Stomach (tissue), 9 donors: ENCODE data around the gene COA1. TPM values are rescaled to one million over a fixed set of nuclear protein-coding genes. Genes with fewer than 3 reads are reported as not detected.
A peak's percentile ranks its signal among the peaks of the same experiment; 100 is the strongest.

Experiments
- DNase-seq, 2 donors: peaks; one replicate each; pipeline versions ENCODE4 v3.0.0 to v3.0.0-alpha.2; 2013 to 2019
- H3K27ac ChIP-seq, 5 donors: fragments of 200-600 bp in 4 of 5; sonication (generic) in 4 of 5; one replicate each; pipeline ENCODE4 v1.5.1; 2013 to 2019; ENCODE audit warnings: mild to moderate bottlenecking in 1 of 5, moderate library complexity in 1 of 5
- H3K27me3 ChIP-seq, 3 donors: fragments of 200-600 bp; sonication (generic); one replicate each; pipeline ENCODE4 v1.5.1; 2017 to 2019; ENCODE audit warnings: mixed run types in 1 of 3
- H3K36me3 ChIP-seq, 4 donors: fragments of 200-600 bp; sonication (generic); 1 replicate in 3 of 4; 2 replicates in 1 of 4; pipeline ENCODE4 v1.5.1; 2016 to 2019
- H3K4me1 ChIP-seq, 4 donors: fragments of 200-600 bp; sonication (generic); one replicate each; pipeline ENCODE4 v1.5.1; 2016 to 2019
- H3K4me3 ChIP-seq, 4 donors: fragments of 200-600 bp; sonication (generic) in 3 of 4; one replicate each; pipeline ENCODE4 v1.5.1; 2016 to 2019; ENCODE audit warnings: mild to moderate bottlenecking in 1 of 4
- H3K9me3 ChIP-seq, 4 donors: fragments of 200-600 bp; sonication (generic); one replicate each; pipeline ENCODE4 v1.5.1; 2016 to 2019
- CTCF ChIP-seq, 7 experiments: fragments of 450-650 bp in 4 of 7; fragments of 200-600 bp in 3 of 7; sonication (generic) in 3 of 7; IDR thresholded peaks; one replicate each; pipeline ENCODE4 v1.5.1; 2016 to 2019; ENCODE audit warnings: antibody characterized with exemption in 7 of 7, control low read depth in 2 of 7, mild to moderate bottlenecking in 1 of 7
- EP300 ChIP-seq: sonication (generic); formaldehyde crosslinking; IDR thresholded peaks from one replicate; pipeline ENCODE4 v1.6.1; 2017; ENCODE audit warnings: antibody characterized with exemption
- POLR2A ChIP-seq, 4 donors: fragments of 450-650 bp; IDR thresholded peaks; one replicate each; pipeline ENCODE4 v1.6.1; 2016; ENCODE audit warnings: antibody characterized with exemption in 4 of 4, control low read depth in 2 of 4, mild to moderate bottlenecking in 1 of 4, moderate library complexity in 1 of 4
- POLR2AphosphoS5 ChIP-seq, 3 donors: sonication (generic); formaldehyde crosslinking; IDR thresholded peaks; one replicate each; pipeline ENCODE4 v1.6.1; 2016; ENCODE audit warnings: antibody characterized with exemption in 3 of 3
- WGBS, 5 donors: extraction: QIAGEN DNeasy Blood & Tissue Kit in 3 of 5; methylation state at CpG; one replicate each; pipeline versions ENCODE4 v1.1.5 to v1.1.7; 2013 to 2018; 5-methylcytosine and 5-hydroxymethylcytosine counted together
- intact Hi-C: fragments of 100-400 bp; cut with DNase I; formaldehyde crosslinking; loops from one replicate; pipeline ENCODE4 v1.15.1; 2023; ENCODE audit warnings: low total_unique reads
- polyA plus RNA-seq, 3 donors: library from polyadenylated mRNA; stranded (reverse); fragments of 200-250 nt; gene quantifications; one replicate each; pipeline ENCODE4 v1.2.3, GENCODE V29; 2013
- total RNA-seq, 5 donors: library from RNA; depleted of rRNA; stranded (reverse); fragments of >200 nt; gene quantifications; one replicate each; pipeline versions ENCODE4 v1.1.0 to v1.2.3, GENCODE V29; 2014 to 2016
- donor health status: healthy with polysubstance abuse.
- donor health status: Bipolar disorder and iron deficiency.
- donor health status: healthy.

Gene COA1
- total and polyA plus RNA-seq, 8 donors: 13.9 to 184 (median 69.9) TPM

GRCh38 chr7:43655584-43655983 is 73.7 kb downstream of the COA1 start:
- DNase-seq: no peak
- H3K27me3 ChIP-seq: no peaks in the 10 kb centered on the region
- H3K36me3 ChIP-seq: no peaks in the 10 kb centered on the region
- no peak overlapping the region for H3K4me3 ChIP-seq
- intact Hi-C loops: no loop called here
- no peak overlapping the region for H3K27ac ChIP-seq
- peaks cover 22 to 43% (median 33%) of the 10 kb centered on the region in 4 donors for H3K4me1 ChIP-seq
- 96 to 100% (median 98%) methylated on average over 3 of the region's 3 CpGs for WGBS, 5 donors
- TF ChIP-seq POLR2AphosphoS5 (IDR thresholded peaks at IDR 0.05) (no peak), EP300 (no peak), POLR2A (IDR thresholded peaks at IDR 0.05) (no peak), CTCF (IDR thresholded peaks at IDR 0.05) (no peak)
- no peaks in the 10 kb centered on the region for H3K9me3 ChIP-seq

- Histone ChIP-seq H3K27me3 (no peaks in the 10 kb centered on the region), H3K9me3 (no peaks in the 10 kb centered on the region), H3K4me1 (peaks cover 21 to 47% (median 36%) of the 10 kb centered on the region in 4 donors), H3K4me3 (no peak overlapping the region), H3K36me3 (no peaks in the 10 kb centered on the region), H3K27ac (no peak overlapping the region)
- TF ChIP-seq POLR2AphosphoS5 (IDR thresholded peaks at IDR 0.05) (no peak), CTCF (IDR thresholded peaks at IDR 0.05) (no peak), POLR2A (IDR thresholded peaks at IDR 0.05) (no peak), EP300 (no peak)
- DNase-seq: no peak
- intact Hi-C loops: no loop called here
- 84 to 95% (median 92%) methylated on average over 4 of the region's 4 CpGs for WGBS, 5 donors
Measured at GRCh38 chr7:43653891-43654504, 75.3 kb downstream of the COA1 start.

- intact Hi-C loops: no loop called here
- 87 to 92% (median 88%) methylated on average over 4 of the region's 4 CpGs for WGBS, 5 donors
- Histone ChIP-seq H3K27ac (no peak overlapping the region), H3K4me1 (peaks cover 21 to 47% (median 36%) of the 10 kb centered on the region in 4 donors), H3K27me3 (no peaks in the 10 kb centered on the region), H3K9me3 (no peaks in the 10 kb centered on the region), H3K4me3 (no peak overlapping the region), H3K36me3 (no peaks in the 10 kb centered on the region)
- TF ChIP-seq CTCF (IDR thresholded peaks at IDR 0.05) (no peak), EP300 (no peak), POLR2AphosphoS5 (IDR thresholded peaks at IDR 0.05) (no peak)
- no peak for DNase-seq
Measured at GRCh38 chr7:43653466-43653865, 75.9 kb downstream of the COA1 start.

- no peak for DNase-seq
- peaks cover 31 to 57% (median 45%) of the 10 kb centered on the region in 4 donors for H3K4me1 ChIP-seq
- no peak overlapping the region for H3K4me3 ChIP-seq
- no peaks in the 10 kb centered on the region for H3K9me3 ChIP-seq
- H3K36me3 ChIP-seq: no peaks in the 10 kb centered on the region
- no peaks in the 10 kb centered on the region for H3K27me3 ChIP-seq
- intact Hi-C loops: no loop called here
- peak overlapping the region; percentile 47 to 92 (median 91) for H3K27ac ChIP-seq
- TF ChIP-seq POLR2A (IDR thresholded peaks at IDR 0.05): no peak
- no peak for TF ChIP-seq CTCF (IDR thresholded peaks at IDR 0.05)
- TF ChIP-seq POLR2AphosphoS5 (IDR thresholded peaks at IDR 0.05): no peak
- no peak for TF ChIP-seq EP300
Measured at GRCh38 chr7:43652364-43652763, 77.0 kb downstream of the COA1 start.
